Natural killer cell (primary cell): ENCODE measurements around the gene MRPS9. TPM values are rescaled to one million over a fixed set of nuclear protein-coding genes. Genes with fewer than 3 reads are reported as not detected.

Source experiments
- ATAC-seq, 3 donors: fragments of 150-1000 bp in 2 of 3; fragments of 200-7000 bp in 1 of 3; cut with Tn5 transposase; 1 replicate in 1 of 3; 2 replicates in 2 of 3; pipeline ENCODE4 v1.10.0; 2021; ENCODE audit warnings: mild to moderate bottlenecking in 2 of 3, moderate library complexity in 2 of 3
- DNase-seq, 2 donors: peaks; one replicate each; pipeline versions ENCODE4 v3.0.0 to v3.0.0-alpha.2; 2013 to 2021; ENCODE audit warnings: mixed read lengths in 1 of 2
- H3K27ac ChIP-seq: one replicate; pipeline ENCODE4 v1.5.1; 2013; ENCODE audit warnings: mild to moderate bottlenecking, low read length
- H3K27me3 ChIP-seq: one replicate; pipeline ENCODE4 v1.6.1; 2013; ENCODE audit warnings: low read length; ENCODE audit not compliant: control insufficient read depth, insufficient read depth
- H3K36me3 ChIP-seq: one replicate; pipeline ENCODE4 v1.6.1; 2013; ENCODE audit warnings: low read length; ENCODE audit not compliant: control insufficient read depth, insufficient read depth
- H3K4me1 ChIP-seq: one replicate; pipeline ENCODE4 v1.6.1; 2013; ENCODE audit warnings: low read length; ENCODE audit not compliant: control insufficient read depth, insufficient read depth
- H3K4me3 ChIP-seq: one replicate; pipeline ENCODE4 v1.5.1; 2013; ENCODE audit warnings: low read length
- H3K9me3 ChIP-seq: one replicate; pipeline ENCODE4 v1.6.1; 2013; ENCODE audit warnings: low read length; ENCODE audit not compliant: control insufficient read depth, insufficient read depth
- H3K27ac Mint-ChIP-seq, 2 donors: one replicate each; pipeline ENCODE4 v1.8.0; 2022; ENCODE audit warnings: mild to moderate bottlenecking in 2 of 2, mixed read lengths in 2 of 2, moderate library complexity in 1 of 2
- H3K27me3 Mint-ChIP-seq, 2 donors: one replicate each; pipeline ENCODE4 v1.8.0; 2022; ENCODE audit warnings: low read depth in 2 of 2, mixed read lengths in 2 of 2
- H3K36me3 Mint-ChIP-seq: one replicate; pipeline ENCODE4 v1.8.0; 2022; ENCODE audit warnings: mixed read lengths
- H3K4me1 Mint-ChIP-seq, 2 donors: one replicate each; pipeline ENCODE4 v1.8.0; 2022; ENCODE audit warnings: mixed read lengths in 2 of 2
- H3K4me3 Mint-ChIP-seq: one replicate; pipeline ENCODE4 v1.8.0; 2022; ENCODE audit warnings: mild to moderate bottlenecking, moderate library complexity, mixed read lengths
- H3K9me3 Mint-ChIP-seq, 2 donors: one replicate each; pipeline ENCODE4 v1.8.0; 2022; ENCODE audit warnings: mixed read lengths in 2 of 2
- CTCF ChIP-seq: fragments of 200-600 bp; IDR thresholded peaks from one replicate; pipeline ENCODE4 v1.8.0; 2022; ENCODE audit warnings: antibody characterized with exemption
- WGBS: methylation state at CpG from one replicate; pipeline ENCODE4 v1.1.7; 2013; ENCODE audit warnings: missing lambda C conversion rate; ENCODE audit not compliant: insufficient coverage; 5-methylcytosine and 5-hydroxymethylcytosine counted together
- intact Hi-C: fragments of 100-400 bp; cut with micrococcal nuclease; formaldehyde crosslinking; loops from one replicate; pipeline ENCODE4 v1.14.2; 2022
- total RNA-seq, 4 donors: library from RNA; stranded (reverse); fragments of 120-200 nt in 1 of 4; gene quantifications; one replicate each; pipeline versions ENCODE4 v1.2.3 to v1.2.4, GENCODE V29; 2013 to 2022

The MRPS9 gene
- total RNA-seq, 3 donors from 2014 or later (not counting 1 experiment from before 2014, with no cell fraction given) = 17.5 to 25.0 (median 19.2) TPM

- intact Hi-C loops = no loop called here
- ATAC-seq = no peak
- H3K4me3 Mint-ChIP-seq = no peak overlapping the region
Measured at GRCh38 chr2:105135436-105135835, 97.6 kb downstream of the MRPS9 start.

GRCh38 chr2:105136394-105136793 is 98.5 kb downstream of the MRPS9 start:
- WGBS = 94% methylated on average over 4 of the region's 4 CpGs
- H3K9me3 Mint-ChIP-seq = no peaks in the 10 kb centered on the region
- Histone ChIP-seq H3K9me3 (no peaks in the 10 kb centered on the region), H3K27me3 (no peaks in the 10 kb centered on the region), H3K4me3 (no peak overlapping the region), H3K27ac (no peak overlapping the region), H3K4me1 (no peaks in the 10 kb centered on the region), H3K36me3 (no peaks in the 10 kb centered on the region)
- TF ChIP-seq CTCF = no peak
- DNase-seq (no peak), ATAC-seq (no peak)
- no peaks in the 10 kb centered on the region for H3K4me1 Mint-ChIP-seq
- H3K36me3 Mint-ChIP-seq = no peaks in the 10 kb centered on the region
- H3K27me3 Mint-ChIP-seq = peaks cover 10 to 15% of the 10 kb centered on the region in 2 donors
- H3K4me3 Mint-ChIP-seq = no peak overlapping the region
- no peak overlapping the region for H3K27ac Mint-ChIP-seq
- intact Hi-C loops = no loop called here

More at GRCh38 chr2:105135436-105135835, 97.6 kb downstream of the MRPS9 start:
- Histone ChIP-seq H3K4me3 (no peak overlapping the region), H3K27ac (no peak overlapping the region), H3K9me3 (no peaks in the 10 kb centered on the region), H3K4me1 (no peaks in the 10 kb centered on the region), H3K27me3 (no peaks in the 10 kb centered on the region), H3K36me3 (no peaks in the 10 kb centered on the region)
- no peak overlapping the region for H3K27ac Mint-ChIP-seq
- H3K4me1 Mint-ChIP-seq = no peaks in the 10 kb centered on the region
- no peaks in the 10 kb centered on the region for H3K9me3 Mint-ChIP-seq
- no peak for DNase-seq
- WGBS = 90% methylated on average over 6 of the region's 6 CpGs
- no peaks in the 10 kb centered on the region for H3K36me3 Mint-ChIP-seq
- TF ChIP-seq CTCF = no peak
- peaks cover 7 to 21% of the 10 kb centered on the region in 2 donors for H3K27me3 Mint-ChIP-seq

GRCh38 chr2:105138643-105139042 is 100.8 kb downstream of the MRPS9 start:
- H3K9me3 Mint-ChIP-seq = no peaks in the 10 kb centered on the region
- Histone ChIP-seq H3K27ac (no peak overlapping the region), H3K9me3 (no peaks in the 10 kb centered on the region), H3K4me3 (no peak overlapping the region), H3K36me3 (no peaks in the 10 kb centered on the region), H3K27me3 (peaks cover 4% of the 10 kb centered on the region), H3K4me1 (peaks cover 4% of the 10 kb centered on the region)
- intact Hi-C loops = no loop called here
- no peak for ATAC-seq
- no peaks in the 10 kb centered on the region for H3K4me1 Mint-ChIP-seq
- peaks cover 0 to 19% of the 10 kb centered on the region in 2 donors for H3K27me3 Mint-ChIP-seq
- WGBS = 90% methylated on average over 4 of the region's 5 CpGs
- TF ChIP-seq CTCF = no peak
- H3K27ac Mint-ChIP-seq = no peak overlapping the region
- no peak for DNase-seq
- no peak overlapping the region for H3K4me3 Mint-ChIP-seq
- no peaks in the 10 kb centered on the region for H3K36me3 Mint-ChIP-seq

GRCh38 chr2:105139556-105140239 is 101.8 kb downstream of the MRPS9 start:
- Histone ChIP-seq H3K4me1 (peaks cover 10% of the 10 kb centered on the region), H3K4me3 (no peak overlapping the region), H3K27me3 (peaks cover 4% of the 10 kb centered on the region), H3K36me3 (no peaks in the 10 kb centered on the region), H3K9me3 (no peaks in the 10 kb centered on the region), H3K27ac (no peak overlapping the region)
- Mint-ChIP-seq H3K4me3 (no peak overlapping the region), H3K4me1 (peaks cover 3% of the 10 kb centered on the region in 2 donors), H3K27me3 (peaks cover 3 to 23% of the 10 kb centered on the region in 2 donors), H3K36me3 (no peaks in the 10 kb centered on the region), H3K9me3 (no peaks in the 10 kb centered on the region), H3K27ac (no peak overlapping the region)
- intact Hi-C loops = no loop called here
- WGBS = 84% methylated on average over 6 of the region's 6 CpGs
- no peak for TF ChIP-seq CTCF
- DNase-seq (no peak), ATAC-seq (no peak)
